SKM-1 (cell line): ENCODE data around the gene KLHL20.
"Not testable (repeated sequence)": the region's sequence is repeated elsewhere in the genome, so short reads cannot be mapped to it uniquely, and the experiment has no call there.

Experiments
- DNase-seq: peaks from one replicate; lab custom pipeline; 2025; ENCODE audit not compliant: unreplicated experiment; lab: John Stamatoyannopoulos, UW

KLHL20 gene

DNA sequence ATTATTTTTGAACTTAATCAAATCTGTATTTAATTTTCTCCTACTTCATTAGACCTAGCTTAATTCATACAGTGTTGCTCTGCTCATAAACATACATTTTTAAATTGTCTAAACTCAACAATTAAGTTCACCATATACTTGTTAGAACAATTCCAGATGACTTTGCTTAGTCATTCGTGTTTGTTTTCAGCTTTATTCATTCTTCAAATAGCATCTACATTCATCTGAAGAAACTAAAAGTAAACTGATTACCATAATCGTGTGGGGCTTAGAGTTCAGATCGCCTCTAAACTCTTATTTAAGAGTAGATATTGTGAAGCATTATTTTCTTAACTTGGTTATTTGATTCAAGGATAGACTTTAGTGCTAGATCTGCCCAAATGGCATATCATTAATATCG lies 34.4 kb downstream of the KLHL20 start:
- no peak for DNase-seq

- DNase-seq = no peak
Observed at GRCh38 chr1:173753830-173754229, 39.0 kb downstream of the KLHL20 start.

GRCh38 chr1:173757666-173758065 lies 42.9 kb downstream of the KLHL20 start:
- DNase-seq = no peak

DNA sequence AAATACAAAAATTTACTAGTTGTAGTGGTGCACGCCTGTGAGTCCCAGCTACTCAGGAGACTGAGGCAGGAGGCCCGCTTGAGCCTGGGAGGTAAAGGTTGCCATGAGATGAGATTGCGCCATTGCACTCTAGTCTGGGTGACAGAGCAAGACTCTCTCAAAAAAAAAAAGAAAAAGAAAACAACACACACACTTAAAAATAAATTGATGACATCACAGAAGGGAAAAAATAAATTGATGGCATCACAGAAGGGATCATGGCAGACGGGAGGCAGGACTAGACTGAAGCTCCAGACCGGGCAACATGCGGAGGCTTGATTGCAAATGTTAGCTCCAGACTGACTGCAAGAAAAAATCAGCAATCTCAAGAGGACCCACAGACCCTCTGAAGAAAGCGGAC lies 43.3 kb downstream of the KLHL20 start:
- DNase-seq = no peak

DNA sequence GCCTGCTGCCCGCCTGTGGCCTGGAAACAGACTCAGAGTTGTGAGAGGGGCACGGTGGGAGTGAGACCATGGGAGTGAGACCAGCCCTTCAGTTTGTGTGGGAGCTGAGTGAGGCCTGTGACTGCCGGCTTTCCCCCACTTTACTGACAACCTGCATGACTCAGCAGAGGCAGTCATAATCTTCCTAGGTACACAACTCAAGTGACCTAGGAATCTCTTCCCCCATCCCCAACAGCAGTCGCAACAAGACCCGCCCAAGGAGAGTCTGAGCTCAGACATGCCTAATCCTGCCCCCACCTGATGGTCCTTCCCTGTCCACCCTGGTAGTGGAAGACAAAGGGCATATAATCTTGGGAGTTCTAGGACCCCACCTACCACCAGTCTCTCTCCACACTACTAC lies 44.2 kb downstream of the KLHL20 start:
- no peak for DNase-seq

DNA sequence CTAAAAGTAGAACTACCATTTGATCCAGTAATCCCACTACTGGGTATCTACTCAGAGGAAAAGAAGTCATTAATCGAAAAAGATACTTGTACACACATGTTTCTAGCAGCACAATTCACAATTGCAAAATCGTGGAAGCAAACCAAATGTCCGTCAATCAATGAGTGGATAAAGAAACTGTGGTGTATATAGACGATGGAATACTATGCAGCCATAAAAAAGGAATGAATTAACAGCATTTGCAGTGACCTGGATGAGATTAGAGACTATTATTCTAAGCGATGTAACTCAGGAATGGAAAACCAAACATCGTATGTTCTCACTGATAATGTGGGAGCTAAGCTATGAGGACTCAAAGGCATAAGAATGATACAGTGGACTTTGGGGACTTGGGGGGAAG lies 49.5 kb downstream of the KLHL20 start:
- DNase-seq = not testable (repeated sequence)

DNA sequence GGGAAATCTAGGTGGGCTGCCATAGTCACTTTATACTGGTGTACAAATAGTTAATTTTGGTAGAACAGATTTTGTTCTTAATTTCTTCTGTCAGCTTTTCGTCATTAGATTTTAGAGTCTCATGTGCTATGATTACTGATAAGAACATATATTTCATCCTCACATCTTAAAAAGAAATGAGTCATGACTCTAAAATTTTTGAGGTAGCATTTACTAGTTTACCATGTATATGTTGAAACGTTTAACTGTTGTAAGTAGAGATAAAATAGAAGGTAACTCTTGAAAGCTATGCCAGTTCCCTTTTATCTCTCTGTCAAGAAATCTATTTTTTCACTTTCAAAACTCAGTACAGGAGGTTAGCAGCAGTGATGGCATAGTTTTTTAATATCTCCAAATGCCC lies 53.4 kb downstream of the KLHL20 start:
- DNase-seq = no peak

DNA sequence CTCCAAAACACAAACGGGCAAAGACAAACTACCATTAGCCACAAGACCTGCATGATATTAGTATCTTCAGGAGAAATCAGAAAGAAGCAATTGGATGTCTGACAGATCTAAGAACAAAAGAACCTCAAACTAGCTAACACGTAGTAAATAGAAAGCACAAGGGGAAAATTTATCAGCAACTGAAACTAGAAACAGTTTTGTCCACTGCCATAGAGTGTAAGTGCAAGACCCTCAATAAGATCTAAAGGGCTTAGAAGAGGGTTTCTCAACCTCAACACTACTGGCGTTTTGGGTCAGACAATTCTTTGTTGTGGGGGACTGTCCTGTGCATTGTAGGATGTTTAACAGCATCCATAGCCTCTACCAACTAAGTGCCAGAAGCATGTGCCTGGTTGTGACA lies 54.0 kb downstream of the KLHL20 start:
- no peak for DNase-seq

DNA sequence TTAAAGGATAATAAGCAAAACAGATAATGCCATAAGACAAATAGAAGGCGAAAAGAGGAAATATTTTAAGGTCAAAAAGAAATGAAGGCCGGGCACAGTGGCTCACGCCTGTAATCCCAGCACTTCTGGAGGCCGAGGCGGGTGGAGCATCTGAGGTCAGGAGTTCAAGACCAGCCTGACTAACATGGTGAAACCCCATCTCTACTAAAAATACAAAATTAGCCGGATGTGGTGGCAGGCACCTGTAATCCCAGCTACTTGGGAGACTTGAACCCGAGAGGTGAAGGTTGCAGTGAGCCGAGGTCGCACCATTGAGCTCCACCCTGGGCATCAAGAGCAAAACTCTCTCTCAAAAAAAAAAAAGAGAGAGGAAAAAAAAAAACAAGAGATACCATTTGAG lies 55.5 kb downstream of the KLHL20 start:
- DNase-seq = not testable (repeated sequence)

DNA sequence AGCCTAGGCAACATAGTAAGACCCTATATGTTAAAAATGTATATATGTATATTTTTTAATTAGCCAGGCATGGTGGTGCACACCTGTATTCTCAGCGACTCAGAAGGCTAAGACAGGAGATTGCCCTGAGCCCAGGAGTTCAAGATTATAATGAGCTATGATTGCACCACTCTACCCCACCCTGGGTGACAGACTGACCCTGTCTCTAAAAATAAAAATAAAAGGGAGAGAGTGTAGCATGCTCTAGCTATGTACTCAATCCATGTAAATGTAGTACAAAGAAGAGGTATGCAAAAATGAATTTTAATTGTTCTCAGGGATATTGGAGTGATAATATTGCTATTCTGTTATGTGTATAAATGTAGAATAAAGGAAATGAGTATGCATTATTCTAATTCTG lies 56.8 kb downstream of the KLHL20 start:
- DNase-seq = no peak

GRCh38 chr1:173775578-173776226 lies 60.9 kb downstream of the KLHL20 start:
- no peak for DNase-seq

GRCh38 chr1:173779936-173780335 lies 65.2 kb downstream of the KLHL20 start:
- DNase-seq = no peak

- DNase-seq = no peak
Observed at GRCh38 chr1:173784997-173785396, 70.2 kb downstream of the KLHL20 start.

DNA sequence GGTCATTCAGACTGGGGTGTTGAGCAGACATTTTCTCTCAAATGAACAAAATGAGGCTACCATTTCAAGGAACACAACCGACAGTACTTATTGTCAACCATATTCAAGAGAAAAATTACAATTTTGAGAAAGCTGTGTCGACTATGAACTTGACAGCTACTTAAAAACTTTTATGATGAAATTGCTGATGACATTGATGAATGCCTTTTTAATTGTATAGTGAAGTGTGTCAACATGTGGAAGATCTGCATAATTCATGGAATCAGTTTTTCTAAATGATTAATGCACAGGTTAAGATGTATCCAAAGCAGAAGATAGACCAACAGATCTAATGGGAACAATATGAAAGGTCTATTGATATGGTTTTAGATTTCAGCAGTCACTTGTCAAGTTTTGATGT lies 75.1 kb downstream of the KLHL20 start:
- DNase-seq = no peak

DNA sequence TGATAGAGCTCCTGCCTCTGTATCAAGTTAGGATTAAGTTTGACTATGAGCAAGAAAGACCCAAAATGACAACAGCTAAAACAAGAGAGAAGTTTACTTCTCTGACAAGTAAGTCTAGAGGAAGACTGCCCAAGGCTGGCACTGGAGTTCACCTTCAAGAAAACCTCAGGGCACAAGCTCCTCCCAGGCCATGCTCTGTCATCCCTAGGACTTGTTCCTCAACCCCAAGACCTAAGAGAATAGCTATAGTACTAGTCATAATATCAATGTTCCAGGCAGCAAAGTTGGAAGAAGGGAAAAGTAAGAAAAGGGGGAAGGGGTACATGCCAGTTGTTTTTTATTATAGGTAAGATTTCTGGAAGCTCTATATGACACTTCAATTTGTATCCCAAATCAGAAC lies 83.3 kb downstream of the KLHL20 start:
- no peak for DNase-seq

GRCh38 chr1:173799995-173800394 lies 85.2 kb downstream of the KLHL20 start:
- DNase-seq = not testable (repeated sequence)

- no peak for DNase-seq
Observed at GRCh38 chr1:173802961-173803360, 88.2 kb downstream of the KLHL20 start.

- not testable (repeated sequence) for DNase-seq
Observed at GRCh38 chr1:173813654-173814053, 98.9 kb downstream of the KLHL20 start.

GRCh38 chr1:173818459-173818858 lies 103.7 kb downstream of the KLHL20 start:
- no peak for DNase-seq

DNA sequence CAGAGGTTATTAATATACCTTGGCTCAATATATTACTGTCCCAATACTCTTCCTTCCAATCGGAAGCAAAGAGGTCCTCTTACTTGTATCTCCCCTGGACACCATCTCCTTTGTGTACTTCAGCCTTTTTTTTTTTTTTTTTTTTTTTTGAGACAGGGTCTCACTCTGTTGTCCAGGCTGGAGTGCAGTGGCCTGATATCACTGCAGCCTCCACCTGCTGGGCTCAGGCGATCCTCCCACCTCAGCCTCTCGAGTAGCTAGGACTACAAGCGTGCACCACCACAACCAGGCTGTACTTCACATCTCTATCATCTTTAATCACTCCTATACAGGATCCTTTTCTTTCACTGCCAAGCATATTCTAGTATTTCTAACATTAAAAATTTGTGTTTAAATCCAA lies 106.9 kb downstream of the KLHL20 start:
- no peak for DNase-seq

- DNase-seq = no peak
Observed at GRCh38 chr1:173823781-173824314, 109.1 kb downstream of the KLHL20 start.

GRCh38 chr1:173824315-173825081 lies 109.7 kb downstream of the KLHL20 start, which contains the start of the genes CENPL and DARS2:
TSS of gene CENPL (minus strand) at chr1:173824883. CDS start at chr1:173811299, 13,584 bp downstream.
TSS of gene DARS2 (plus strand) at chr1:173824673. CDS start at chr1:173825230, 557 bp downstream.
- peak; percentile 99 for DNase-seq
